Stomach (tissue), 4 donors: ENCODE measurements around the gene TCP11L2.

Source experiments
- CTCF ChIP-seq, 7 experiments: fragments of 450-650 bp in 4 of 7; fragments of 200-600 bp in 3 of 7; sonication (generic) in 3 of 7; IDR thresholded peaks; one replicate each; pipeline ENCODE4 v1.5.1; 2016 to 2019; ENCODE audit warnings: antibody characterized with exemption in 7 of 7, control low read depth in 2 of 7, mild to moderate bottlenecking in 1 of 7
- POLR2AphosphoS5 ChIP-seq, 3 donors: sonication (generic); formaldehyde crosslinking; IDR thresholded peaks; one replicate each; pipeline ENCODE4 v1.6.1; 2016; ENCODE audit warnings: antibody characterized with exemption in 3 of 3

- TF ChIP-seq CTCF (IDR thresholded peaks at IDR 0.05) (no peak), POLR2AphosphoS5 (IDR thresholded peaks at IDR 0.05) (no peak)
These were observed 61.7 kb downstream of the TCP11L2 start for GRCh38 chr12:106364261-106364660.
